ENCODE results near the gene NFATC4. TPM values are rescaled to one million over a fixed set of nuclear protein-coding genes. Genes with fewer than 3 reads are reported as not detected.

NFATC4 gene
- total RNA-seq (2021) (60.7 to 101 TPM (median 95.9 TPM) in 3 replicates), Bru-seq, nascent RNA (percentile 59 among the genes with signal in this experiment)
- long read RNA-seq, experiment 1, full-length matches to known transcripts, result 34 of 75 reads
- long read RNA-seq, experiment 1, partial matches to known transcripts, result 22 of 75 reads
- long read RNA-seq, experiment 1, other reads (novel, unspliced or antisense), result 19 of 75 reads
- long read RNA-seq, experiment 2, full-length matches to known transcripts, result 12 of 35 reads
- long read RNA-seq, experiment 2, partial matches to known transcripts, result 15 of 35 reads
- long read RNA-seq, experiment 2, other reads (novel, unspliced or antisense), result 8 of 35 reads
- long read RNA-seq, experiment 3, full-length matches to known transcripts, result 1 of 3 reads
- long read RNA-seq, experiment 3, partial matches to known transcripts, result 2 of 3 reads
- long read RNA-seq, experiment 3, other reads (novel, unspliced or antisense), result 0 of 3 reads

DNA sequence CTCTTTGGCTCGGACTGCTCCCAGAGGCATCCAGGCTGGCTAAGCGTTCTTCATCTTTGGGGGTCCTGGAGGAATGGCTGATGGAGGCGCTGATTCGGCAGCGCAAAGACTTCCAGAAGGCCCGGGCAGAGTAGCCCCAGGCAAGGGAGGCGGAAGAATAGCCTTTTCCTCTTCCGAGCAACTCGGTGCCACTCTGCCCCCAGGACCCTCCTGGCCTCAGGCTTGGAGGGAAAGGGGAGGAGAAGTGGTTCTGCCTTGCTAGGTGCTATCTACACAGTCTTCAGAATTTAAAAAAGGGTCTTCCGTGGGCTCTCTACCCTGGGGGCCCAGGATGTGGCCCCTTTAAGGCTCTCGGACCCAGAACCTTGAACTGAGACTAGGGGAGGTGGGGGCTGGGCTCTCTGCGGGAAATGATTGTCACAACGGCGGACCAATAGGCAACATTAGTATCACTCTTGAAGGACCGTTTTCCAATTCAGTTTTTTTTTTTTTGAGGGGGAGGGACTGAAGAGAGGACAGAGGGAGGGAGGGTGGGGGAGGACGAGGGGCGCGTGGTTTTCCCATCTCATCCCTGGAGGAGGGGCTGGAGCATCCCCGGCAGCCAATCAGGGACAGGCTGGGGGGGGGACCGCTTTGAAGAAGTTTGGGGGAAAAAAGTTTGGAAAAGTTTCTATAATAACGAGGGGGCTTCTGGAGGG is at the start of gene NFATC4:
Gene NFATC4, plus strand, starts transcription at position 671 of the 698 bp plus-strand sequence. CDS start 157 bp downstream, outside the sequence.
- H3K36me3 Mint-ChIP-seq, result no peaks in the 10 kb centered on the region
- ATAC-seq (peak; percentile 35), DNase-seq (ENCODE audit: low spot score) (peak; percentile 83)
- H3K4me3 Mint-ChIP-seq, result peak within 1 kb of the TSS; percentile 90
- H3K9me3 Mint-ChIP-seq, result no peaks in the 10 kb centered on the region
- ChIA-PET CTCF (interaction anchor here (0.9 to 1.4 kb wide), 5 partner anchors 34 to 252 kb away, joined by 3 to 24 read pairs (median 3); partner anchors contain the start of gene KHNYN), POLR2A (interaction anchor here (0.6 to 1.4 kb wide), 4 partner anchors 12 to 96 kb away, joined by 3 to 8 read pairs (median 6); partner anchors contain the start of gene RABGGTA)
- H3K27ac Mint-ChIP-seq, result peak within 1 kb of the TSS; percentile 96
- TF ChIP-seq RELA (CRISPR knock-in tag; IDR thresholded peaks at IDR 0.05; ENCODE audit: borderline replicate concordance) (no peak), NFYB (CRISPR knock-in tag; conservative IDR thresholded peaks at IDR 0.05; ENCODE audit: low read depth) (peak; percentile 80)
- peaks cover 10% of the 10 kb centered on the region for H3K27me3 Mint-ChIP-seq (ENCODE audit: low read depth)
- peaks cover 15% of the 10 kb centered on the region for H3K4me1 Mint-ChIP-seq

DNA sequence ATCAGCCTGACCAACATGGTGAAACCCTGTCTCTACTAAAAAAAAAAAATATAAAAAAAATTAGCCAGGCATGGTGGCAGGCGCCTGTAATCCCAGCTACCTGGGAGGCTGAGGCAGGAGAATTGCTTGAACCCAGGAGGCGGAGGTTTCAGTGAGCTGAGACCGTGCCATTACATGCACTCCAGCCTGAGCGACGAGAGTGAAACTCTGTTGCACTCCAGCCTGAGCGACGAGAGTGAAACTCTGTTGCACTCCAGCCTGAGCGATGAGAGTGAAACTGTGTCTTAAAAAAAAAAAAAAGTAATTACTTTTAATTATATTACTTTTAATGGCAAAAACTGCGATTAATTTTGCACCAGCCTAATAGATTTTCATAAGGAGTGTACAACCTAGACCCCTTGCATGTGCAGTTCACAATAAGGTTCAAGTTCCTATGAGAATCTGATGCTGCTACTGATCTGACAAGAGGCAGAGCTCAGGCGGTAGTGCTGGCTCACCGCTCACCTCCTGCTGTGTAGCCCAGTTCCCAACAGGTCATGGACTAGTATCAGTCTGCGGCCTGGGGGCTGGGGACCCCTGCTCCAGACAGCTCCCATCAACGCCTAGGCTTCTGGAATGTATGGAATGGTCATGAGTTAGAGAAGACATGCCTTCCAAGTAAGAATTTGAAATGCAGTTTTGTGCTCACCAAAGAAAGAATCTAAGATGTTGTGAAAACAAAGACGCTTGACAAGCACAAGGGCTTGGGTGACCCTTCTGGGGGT is 46.6 kb upstream of the NFATC4 start:
- ATAC-seq (no peak), DNase-seq (ENCODE audit: low spot score) (peak; percentile 42)
- no peaks in the 10 kb centered on the region for H3K9me3 Mint-ChIP-seq
- H3K27ac Mint-ChIP-seq, result no peak overlapping the region
- peaks cover 80% of the 10 kb centered on the region for H3K27me3 Mint-ChIP-seq (ENCODE audit: low read depth)
- CTCF ChIA-PET, result interaction anchor here (0.9 to 3.9 kb wide), 5 partner anchors 12 to 110 kb away, joined by 3 to 22 read pairs (median 16); partner anchors contain the start of genes CIDEB and RABGGTA
- H3K4me3 Mint-ChIP-seq, result no peak overlapping the region
- POLR2A ChIA-PET, result no interaction called here
- H3K36me3 Mint-ChIP-seq, result no peaks in the 10 kb centered on the region
- TF ChIP-seq ZNF138 (CRISPR knock-in tag; conservative IDR thresholded peaks at IDR 0.05) (no peak), KAT7 (CRISPR knock-in tag; IDR thresholded peaks at IDR 0.05; ENCODE audit: borderline replicate concordance) (no peak), ZNF219 (CRISPR knock-in tag; IDR thresholded peaks at IDR 0.05; ENCODE audit: borderline replicate concordance) (no peak), ZBTB21 (CRISPR knock-in tag; IDR thresholded peaks at IDR 0.05; ENCODE audit: borderline replicate concordance) (no peak), TEAD1 (CRISPR knock-in tag; IDR thresholded peaks at IDR 0.05) (no peak), NR1H2 (CRISPR knock-in tag; IDR thresholded peaks at IDR 0.05) (no peak), RELA (CRISPR knock-in tag; IDR thresholded peaks at IDR 0.05; ENCODE audit: borderline replicate concordance) (no peak), HMGA2 (CRISPR knock-in tag; IDR thresholded peaks at IDR 0.05) (no peak), GABPB1 (CRISPR knock-in tag; IDR thresholded peaks at IDR 0.05) (no peak), ZMAT4 (CRISPR knock-in tag; IDR thresholded peaks at IDR 0.05) (no peak), NR2C2 (CRISPR knock-in tag; IDR thresholded peaks at IDR 0.05) (no peak), ZNF232 (CRISPR knock-in tag; IDR thresholded peaks at IDR 0.05) (no peak), FOXP4 (CRISPR knock-in tag; IDR thresholded peaks at IDR 0.05) (no peak), NFATC4 (CRISPR knock-in tag; IDR thresholded peaks at IDR 0.05) (no peak), CREM (CRISPR knock-in tag; IDR thresholded peaks at IDR 0.05) (no peak), MXD4 (CRISPR knock-in tag; IDR thresholded peaks at IDR 0.05; ENCODE audit: borderline replicate concordance) (no peak), PRDM15 (CRISPR knock-in tag; IDR thresholded peaks at IDR 0.05) (no peak)
- TF ChIP-seq, protein P1, sequence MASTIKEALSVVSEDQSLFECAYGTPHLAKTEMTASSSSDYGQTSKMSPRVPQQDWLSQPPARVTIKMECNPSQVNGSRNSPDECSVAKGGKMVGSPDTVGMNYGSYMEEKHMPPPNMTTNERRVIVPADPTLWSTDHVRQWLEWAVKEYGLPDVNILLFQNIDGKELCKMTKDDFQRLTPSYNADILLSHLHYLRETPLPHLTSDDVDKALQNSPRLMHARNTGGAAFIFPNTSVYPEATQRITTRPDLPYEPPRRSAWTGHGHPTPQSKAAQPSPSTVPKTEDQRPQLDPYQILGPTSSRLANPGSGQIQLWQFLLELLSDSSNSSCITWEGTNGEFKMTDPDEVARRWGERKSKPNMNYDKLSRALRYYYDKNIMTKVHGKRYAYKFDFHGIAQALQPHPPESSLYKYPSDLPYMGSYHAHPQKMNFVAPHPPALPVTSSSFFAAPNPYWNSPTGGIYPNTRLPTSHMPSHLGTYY (CRISPR knock-in tag; IDR thresholded peaks at IDR 0.05), result no peak
- TF ChIP-seq, protein P2, sequence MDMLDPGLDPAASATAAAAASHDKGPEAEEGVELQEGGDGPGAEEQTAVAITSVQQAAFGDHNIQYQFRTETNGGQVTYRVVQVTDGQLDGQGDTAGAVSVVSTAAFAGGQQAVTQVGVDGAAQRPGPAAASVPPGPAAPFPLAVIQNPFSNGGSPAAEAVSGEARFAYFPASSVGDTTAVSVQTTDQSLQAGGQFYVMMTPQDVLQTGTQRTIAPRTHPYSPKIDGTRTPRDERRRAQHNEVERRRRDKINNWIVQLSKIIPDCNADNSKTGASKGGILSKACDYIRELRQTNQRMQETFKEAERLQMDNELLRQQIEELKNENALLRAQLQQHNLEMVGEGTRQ (CRISPR knock-in tag; IDR thresholded peaks at IDR 0.05), result no peak
- H3K4me1 Mint-ChIP-seq, result no peaks in the 10 kb centered on the region; the same call in 1 of the 2 replicates
